A673 (cell line): ENCODE results near the gene GBP1.

Experiments used
- EZH2 ChIP-seq: fragments of 200-600 bp; sonication (generic); IDR thresholded peaks from 2 replicates; pipeline ENCODE4 v1.6.1; 2017; ENCODE audit warnings: borderline replicate concordance, low read depth, mild to moderate bottlenecking, mixed read lengths, antibody characterized with exemption, low read length; ENCODE audit not compliant: poor library complexity, severe bottlenecking
- TF ChIP-seq, protein P1 (sequence below): fragments of 300-800, 200-600 bp; sonication (generic); conservative IDR thresholded peaks from 2 replicates; pipeline ENCODE4 v1.5.1; 2017; ENCODE audit warnings: low read depth, mild to moderate bottlenecking, antibody characterized with exemption, low read length, moderate library complexity, mixed read lengths

DNA sequence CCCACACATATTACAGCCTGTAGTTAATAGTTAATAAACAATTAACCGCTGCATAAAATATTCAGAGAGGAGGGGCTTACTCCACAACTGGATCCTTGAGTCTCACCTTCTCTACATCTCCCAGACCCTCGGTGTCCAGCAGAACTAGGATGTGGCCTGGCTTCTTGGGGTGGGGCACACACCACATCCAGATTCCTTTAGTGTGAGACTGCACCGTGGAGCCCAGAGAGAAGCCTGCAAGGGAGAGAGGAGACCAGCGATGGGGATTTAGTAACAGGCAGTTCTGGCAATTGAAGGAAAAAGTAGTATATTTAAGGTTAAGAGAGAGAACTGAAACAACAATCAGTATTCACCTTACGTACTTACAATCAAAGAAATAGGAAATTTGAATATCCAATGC, 4.9 kb downstream of the GBP1 start:
- TF ChIP-seq, protein P1, sequence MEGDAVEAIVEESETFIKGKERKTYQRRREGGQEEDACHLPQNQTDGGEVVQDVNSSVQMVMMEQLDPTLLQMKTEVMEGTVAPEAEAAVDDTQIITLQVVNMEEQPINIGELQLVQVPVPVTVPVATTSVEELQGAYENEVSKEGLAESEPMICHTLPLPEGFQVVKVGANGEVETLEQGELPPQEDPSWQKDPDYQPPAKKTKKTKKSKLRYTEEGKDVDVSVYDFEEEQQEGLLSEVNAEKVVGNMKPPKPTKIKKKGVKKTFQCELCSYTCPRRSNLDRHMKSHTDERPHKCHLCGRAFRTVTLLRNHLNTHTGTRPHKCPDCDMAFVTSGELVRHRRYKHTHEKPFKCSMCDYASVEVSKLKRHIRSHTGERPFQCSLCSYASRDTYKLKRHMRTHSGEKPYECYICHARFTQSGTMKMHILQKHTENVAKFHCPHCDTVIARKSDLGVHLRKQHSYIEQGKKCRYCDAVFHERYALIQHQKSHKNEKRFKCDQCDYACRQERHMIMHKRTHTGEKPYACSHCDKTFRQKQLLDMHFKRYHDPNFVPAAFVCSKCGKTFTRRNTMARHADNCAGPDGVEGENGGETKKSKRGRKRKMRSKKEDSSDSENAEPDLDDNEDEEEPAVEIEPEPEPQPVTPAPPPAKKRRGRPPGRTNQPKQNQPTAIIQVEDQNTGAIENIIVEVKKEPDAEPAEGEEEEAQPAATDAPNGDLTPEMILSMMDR, result no peak
- no peak for TF ChIP-seq EZH2
